Endothelial cell of umbilical vein (primary cell): Measurements from ENCODE around the gene FAM184B. TPM values are rescaled to one million over a fixed set of nuclear protein-coding genes. Genes with fewer than 3 reads are reported as not detected.

Source experiments
- BruUV-seq: library from RNA; stranded (reverse); fragments of 400-500 nt; replicated peaks from 2 replicates; lab custom pipeline; 2021; lab: Mats Ljungman, UMichigan
- CTCF ChIA-PET: fragments of 300-600, 350-600 bp; sonication (Branson Sonifier 250); formaldehyde crosslinking; loops from one replicate; lab custom pipeline; 2021; ENCODE audit warnings: antibody characterized with exemption, inconsistent platforms; lab: Charles Lee
- POLR2A ChIA-PET: fragments of 300-600, 350-600 bp; sonication (Branson Sonifier 250); formaldehyde crosslinking; loops from one replicate; lab custom pipeline; 2021; ENCODE audit warnings: antibody characterized with exemption, inconsistent platforms; lab: Charles Lee
- DNase-seq: peaks from one replicate; pipeline ENCODE4 v3.0.0-alpha.2; 2011; ENCODE audit warnings: low read depth, low spot score
- FAIRE-seq: peaks from 2 replicates; lab custom pipeline; 2011; peaks lifted over from hg19 to GRCh38; lab: Jason Lieb, UNC
- H2AFZ ChIP-seq: 2 replicates; pipeline ENCODE4 v1.6.0; 2012; ENCODE audit warnings: low read depth, low read length, control low read depth, inconsistent platforms
- H3K27ac ChIP-seq: 2 replicates; pipeline ENCODE4 v1.5.1; 2011; ENCODE audit warnings: low read depth, mild to moderate bottlenecking, control low read depth, low read length, moderate library complexity; ENCODE audit not compliant: insufficient read depth
- H3K27me3 ChIP-seq, 2 experiments: 2 replicates each; pipeline versions ENCODE4 v1.6.0 to v1.6.1; 2011; ENCODE audit warnings: low read length in 2 of 2, mixed read lengths in 1 of 2; ENCODE audit not compliant: control insufficient read depth in 2 of 2, insufficient read depth in 2 of 2
- H3K36me3 ChIP-seq, 2 experiments: 2 replicates in 1 of 2; 3 replicates in 1 of 2; pipeline ENCODE4 v1.5.1; 2011; ENCODE audit warnings: low read length in 2 of 2, mild to moderate bottlenecking in 1 of 2, moderate library complexity in 1 of 2; ENCODE audit not compliant: control insufficient read depth in 2 of 2, insufficient read depth in 2 of 2; ENCODE audit errors: extremely low read depth in 1 of 2
- H3K4me1 ChIP-seq: 3 replicates; pipeline ENCODE4 v1.5.1; 2011; ENCODE audit warnings: mild to moderate bottlenecking, low read length; ENCODE audit not compliant: control insufficient read depth, insufficient read depth; ENCODE audit errors: extremely low read depth
- H3K4me2 ChIP-seq: 2 replicates; pipeline ENCODE4 v1.6.1; 2011; ENCODE audit warnings: low read length, control low read depth, mixed read lengths; ENCODE audit not compliant: insufficient read depth
- H3K4me3 ChIP-seq, 3 experiments: fragments of 200-600 bp in 1 of 3; sonication (generic), shearing (Covaris generic) in 1 of 3; replicated peaks in 1 of 3; 2 replicates each; pipeline ENCODE4 v1.5.1; 2011 to 2016; ENCODE audit warnings: control low read depth in 3 of 3, low read length in 3 of 3, mild to moderate bottlenecking in 2 of 3, inconsistent platforms in 1 of 3, low read depth in 1 of 3, moderate library complexity in 1 of 3; ENCODE audit not compliant: insufficient read depth in 1 of 3
- H3K79me2 ChIP-seq: 2 replicates; pipeline ENCODE4 v1.6.0; 2012; ENCODE audit warnings: low read length, inconsistent platforms; ENCODE audit not compliant: control insufficient read depth, insufficient read depth
- H3K9ac ChIP-seq: replicated peaks from 2 replicates; pipeline ENCODE3; 2011; ENCODE audit warnings: low read length, control low read depth; ENCODE audit not compliant: insufficient read depth; ENCODE audit errors: extremely low read depth
- H3K9me1 ChIP-seq: replicated peaks from 3 replicates; pipeline ENCODE4 v1.6.0; 2011; ENCODE audit warnings: mild to moderate bottlenecking, low read length; ENCODE audit not compliant: control insufficient read depth, insufficient read depth; ENCODE audit errors: extremely low read depth
- H3K9me3 ChIP-seq: replicated peaks from 2 replicates; pipeline ENCODE4 v1.5.1; 2012; ENCODE audit warnings: low read length, inconsistent platforms; ENCODE audit not compliant: control insufficient read depth, insufficient read depth
- H4K20me1 ChIP-seq: replicated peaks from 2 replicates; pipeline ENCODE3; 2011; ENCODE audit warnings: mild to moderate bottlenecking, low read length; ENCODE audit not compliant: control insufficient read depth, insufficient read depth; ENCODE audit errors: extremely low read depth
- EZH2 ChIP-seq: IDR thresholded peaks from 2 replicates; pipeline ENCODE4 v1.6.1; 2012; ENCODE audit warnings: borderline replicate concordance, low read depth, mild to moderate bottlenecking, moderate library complexity, low read length, inconsistent platforms; ENCODE audit not compliant: severe bottlenecking
- GATA2 ChIP-seq: IDR thresholded peaks from 2 replicates; pipeline ENCODE4 v1.7.0; 2011; ENCODE audit warnings: low read depth, mild to moderate bottlenecking, moderate library complexity, mixed read lengths, low read length; ENCODE audit not compliant: insufficient read length, insufficient read depth
- JUN ChIP-seq: IDR thresholded peaks from 2 replicates; pipeline ENCODE4 v1.6.1; 2011; ENCODE audit warnings: borderline replicate concordance, low read depth; ENCODE audit not compliant: insufficient read length, insufficient read depth
- dilution Hi-C: fragments of 300-500 bp; cut with MboI; formaldehyde crosslinking; loops from one replicate; pipeline ENCODE4 v1.15.0; 2019; ENCODE audit warnings: low sequenced_read_pairs; ENCODE audit not compliant: extremely low pct_ligation_motif_present
- intact Hi-C: fragments of 100-400 bp; cut with micrococcal nuclease; formaldehyde crosslinking; loops from one replicate; pipeline ENCODE4 v1.10.0; 2022
- polyA plus RNA-seq, 4 experiments: library from polyadenylated mRNA; depleted of rRNA in 3 of 4; stranded (reverse) in 3 of 4; unstranded in 1 of 4; fragments of >200 nt; gene quantifications; 2 replicates each; pipeline versions ENCODE4 v1.2.1 to v1.2.3, GENCODE V29; 2011 to 2012; ENCODE audit warnings: missing spikeins in 1 of 4
- total RNA-seq: library from RNA; stranded (reverse); gene quantifications from 2 replicates; pipeline ENCODE4 v1.2.3, GENCODE V29; 2021

Gene FAM184B
- total and polyA plus RNA-seq, 2 donors (not counting 3 experiments of a cell fraction or from before 2014, with no cell fraction given) = not detected

DNA sequence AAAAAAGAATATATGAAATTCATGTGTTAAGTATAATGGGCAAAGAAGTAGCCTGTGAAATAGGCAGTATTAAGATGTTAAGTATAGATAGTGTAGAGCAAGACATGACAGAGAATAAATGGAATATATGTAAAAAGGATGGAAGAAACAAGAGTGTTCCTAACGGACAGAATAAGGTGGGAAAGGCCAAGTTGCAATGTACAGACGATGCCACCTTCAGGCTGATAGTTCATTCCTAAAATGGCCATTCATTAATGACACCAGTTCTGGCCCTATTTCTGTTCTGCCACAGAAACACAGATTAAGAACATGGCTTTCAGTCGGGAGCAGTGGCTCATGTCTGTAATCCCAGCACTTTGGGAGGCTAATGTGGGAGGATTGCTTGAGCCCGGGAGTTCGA is 4.4 kb upstream of the FAM184B start:
- dilution Hi-C loops (no loop called here), intact Hi-C loops (no loop called here)
- Histone ChIP-seq H2AFZ (no peak overlapping the region), H3K4me2 (no peak overlapping the region), H3K4me3 (no peak overlapping the region), H4K20me1 (no peaks in the 10 kb centered on the region), H3K9ac (no peak overlapping the region), H3K27ac (no peak overlapping the region), H3K4me1 (peaks cover 3% of the 10 kb centered on the region), H3K36me3 (no peaks in the 10 kb centered on the region), H3K9me1 (no peaks in the 10 kb centered on the region), H3K27me3 (peaks cover 12 to 17% of the 10 kb centered on the region in 2 experiments), H3K9me3 (no peaks in the 10 kb centered on the region), H3K79me2 (no peaks in the 10 kb centered on the region)
- DNase-seq (no peak), FAIRE-seq (no peak)
- no peak for TF ChIP-seq GATA2
- POLR2A ChIA-PET = no interaction called here
- CTCF ChIA-PET = interaction anchor here (1.2 kb wide), 1 partner anchor 10 kb away, joined by 6 read pairs; no protein-coding TSS in a partner anchor
- no TSS peak for BruUV-seq

DNA sequence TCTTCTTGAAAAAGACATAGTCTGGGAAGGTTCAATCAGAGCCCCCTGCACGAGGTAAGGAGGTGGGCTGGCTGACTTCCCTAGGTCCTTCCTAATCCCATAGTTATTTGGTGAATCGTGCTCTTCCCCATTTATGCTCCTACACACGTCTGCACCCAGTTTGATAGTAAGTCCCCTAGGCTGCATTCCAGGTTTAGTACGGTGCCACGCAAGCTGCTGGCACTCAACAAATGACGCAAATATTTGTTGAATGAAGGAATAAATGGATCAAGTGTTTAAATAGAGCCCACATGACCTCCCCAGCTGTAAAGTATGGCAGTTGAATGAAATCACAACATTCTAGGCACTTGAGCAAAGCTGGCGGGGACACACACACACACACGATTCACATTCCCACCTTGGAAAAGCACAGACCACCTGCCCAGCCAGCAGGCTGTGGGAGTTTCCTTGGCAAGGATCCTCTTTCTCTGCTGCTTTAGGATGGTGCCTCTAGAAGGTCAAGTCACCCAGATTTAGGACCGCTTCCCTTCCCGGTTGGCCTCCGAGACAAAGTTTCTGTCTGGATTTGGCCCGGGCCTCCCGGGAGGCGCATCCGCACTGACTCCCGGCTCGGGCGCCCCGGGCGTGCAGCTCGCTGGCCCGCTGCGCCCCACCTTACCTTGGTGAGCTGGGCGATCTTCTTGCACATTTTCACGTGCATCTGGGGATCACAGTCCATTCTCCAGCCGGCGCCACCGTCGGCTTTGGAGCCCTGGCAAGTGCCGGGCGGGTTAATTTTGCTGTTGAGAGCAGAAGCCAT is 721 bp downstream of the FAM184B start:
- no peak for TF ChIP-seq JUN
- peak; percentile 60 for TF ChIP-seq EZH2
- FAIRE-seq (no peak), DNase-seq (no peak)
- H3K4me1 ChIP-seq = peaks cover 3% of the 10 kb centered on the region
- peak overlapping the region in 2 of 3 experiments; percentile 7 to 11 for H3K4me3 ChIP-seq
- H4K20me1 ChIP-seq = no peaks in the 10 kb centered on the region
- BruUV-seq = no TSS peak
- no peak overlapping the region for H2AFZ ChIP-seq
- H3K9ac ChIP-seq = no peak overlapping the region
- dilution Hi-C loops = no loop called here
- ChIA-PET CTCF (no interaction called here), POLR2A (interaction anchor here (0.5 to 0.7 kb wide), 2 partner anchors 223 to 247 kb away, joined by 3 to 4 read pairs; no protein-coding TSS in a partner anchor)
- no peaks in the 10 kb centered on the region for H3K36me3 ChIP-seq
- H3K9me3 ChIP-seq = no peaks in the 10 kb centered on the region
- peaks cover 27 to 39% of the 10 kb centered on the region in 2 experiments for H3K27me3 ChIP-seq
- peak overlapping the region; percentile 27 for H3K4me2 ChIP-seq
- intact Hi-C loops = no loop called here
- H3K79me2 ChIP-seq = no peaks in the 10 kb centered on the region
- H3K27ac ChIP-seq = no peak overlapping the region
- H3K9me1 ChIP-seq = no peaks in the 10 kb centered on the region
